Duodenal mucosa (tissue), 2 donors: ENCODE results near the gene PPP3CA.
"Not testable (repeated sequence)": the region's sequence is repeated elsewhere in the genome, so short reads cannot be mapped to it uniquely, and the experiment has no call there.

Experiments
- H3K27ac ChIP-seq: one replicate; pipeline ENCODE4 v1.7.0; 2013; ENCODE audit warnings: low read depth, low read length
- H3K27me3 ChIP-seq, 2 donors: one replicate each; pipeline ENCODE4 v1.7.0; 2013; ENCODE audit warnings: low read length in 2 of 2, control low read depth in 1 of 2; ENCODE audit not compliant: insufficient read depth in 2 of 2, control insufficient read depth in 1 of 2
- H3K36me3 ChIP-seq, 2 donors: one replicate each; pipeline ENCODE4 v1.7.0; 2013; ENCODE audit warnings: low read length in 2 of 2, control low read depth in 1 of 2; ENCODE audit not compliant: insufficient read depth in 2 of 2, control insufficient read depth in 1 of 2
- H3K4me1 ChIP-seq, 2 donors: one replicate each; pipeline ENCODE4 v1.7.0; 2013; ENCODE audit warnings: low read length in 2 of 2, control low read depth in 1 of 2; ENCODE audit not compliant: insufficient read depth in 2 of 2, control insufficient read depth in 1 of 2
- H3K4me3 ChIP-seq, 2 donors: one replicate each; pipeline ENCODE4 v1.7.0; 2013; ENCODE audit warnings: low read length in 2 of 2, low read depth in 1 of 2
- H3K9ac ChIP-seq, 2 donors: one replicate each; pipeline ENCODE4 v1.7.0; 2013; ENCODE audit warnings: low read length in 2 of 2, low read depth in 1 of 2
- H3K9me3 ChIP-seq, 2 donors: one replicate each; pipeline ENCODE4 v1.7.0; 2013; ENCODE audit warnings: low read length in 2 of 2, control low read depth in 1 of 2; ENCODE audit not compliant: control insufficient read depth in 1 of 2

Gene PPP3CA

GRCh38 chr4:101186567-101187184, 160.7 kb downstream of the PPP3CA start:
- Histone ChIP-seq H3K9me3 (no peaks in the 10 kb centered on the region), H3K9ac (no peak overlapping the region), H3K4me1 (peaks cover 7 to 16% of the 10 kb centered on the region in 2 donors), H3K36me3 (no peaks in the 10 kb centered on the region), H3K27me3 (no peaks in the 10 kb centered on the region), H3K27ac (no peak overlapping the region), H3K4me3 (no peak overlapping the region)

DNA sequence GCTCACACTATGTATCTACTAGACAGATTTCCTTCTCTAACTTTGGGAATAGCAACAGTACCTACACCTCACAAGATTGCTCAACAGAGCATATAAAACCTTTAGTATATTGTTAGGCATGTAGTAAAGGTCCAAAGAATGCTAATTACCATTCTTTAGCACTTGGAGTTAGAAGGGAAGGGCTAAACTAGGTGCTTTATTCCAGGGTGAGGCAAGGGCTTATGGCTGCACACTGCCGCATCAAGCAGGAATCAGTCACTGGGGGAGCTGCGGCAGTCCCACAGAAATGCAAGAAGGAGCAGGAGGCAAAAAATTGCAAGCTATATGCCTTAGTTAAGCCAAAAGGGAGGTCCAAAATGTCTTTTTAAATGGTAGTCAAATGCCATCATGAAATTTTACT, 162.7 kb downstream of the PPP3CA start:
- Histone ChIP-seq H3K9me3 (no peaks in the 10 kb centered on the region), H3K36me3 (no peaks in the 10 kb centered on the region), H3K4me3 (no peak overlapping the region), H3K27ac (no peak overlapping the region), H3K27me3 (no peaks in the 10 kb centered on the region), H3K4me1 (peaks cover 7% of the 10 kb centered on the region in 2 donors), H3K9ac (no peak overlapping the region)

DNA sequence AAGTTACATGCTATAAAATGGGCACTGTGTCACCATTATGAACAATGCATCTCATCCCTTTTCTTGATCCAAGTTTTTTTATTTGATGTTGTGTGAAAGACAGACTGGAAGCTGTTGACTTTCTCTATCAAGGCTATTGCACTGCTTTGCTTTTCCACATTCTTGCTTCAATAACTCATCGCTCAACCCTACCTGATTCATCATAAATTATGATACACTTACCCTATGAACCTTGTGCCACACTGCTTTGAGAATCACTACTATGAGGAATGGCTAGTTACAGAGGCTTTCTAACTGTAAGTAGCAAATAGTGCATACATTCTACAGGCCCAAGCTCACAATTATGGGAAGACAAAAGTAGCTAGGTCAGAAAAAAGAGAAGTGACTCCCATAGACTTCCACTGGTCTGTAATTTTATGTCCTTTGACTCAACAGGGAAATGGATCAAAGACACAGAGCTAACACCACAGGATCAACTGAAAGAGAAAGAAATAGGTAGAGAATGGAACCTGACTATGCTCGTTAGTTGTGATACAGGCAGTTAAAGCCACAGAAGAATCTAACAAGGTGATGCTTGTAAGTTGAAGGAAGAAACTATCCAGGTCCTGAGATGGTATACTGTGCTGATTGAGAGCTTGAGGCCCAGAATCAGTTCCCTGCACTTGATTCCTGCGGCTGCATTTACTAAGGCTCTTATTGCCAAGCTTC, 163.5 kb downstream of the PPP3CA start:
- Histone ChIP-seq H3K4me3 (no peak overlapping the region), H3K27me3 (no peaks in the 10 kb centered on the region), H3K9ac (no peak overlapping the region), H3K27ac (no peak overlapping the region), H3K36me3 (no peaks in the 10 kb centered on the region), H3K4me1 (peaks cover 7% of the 10 kb centered on the region in 2 donors), H3K9me3 (no peaks in the 10 kb centered on the region)

DNA sequence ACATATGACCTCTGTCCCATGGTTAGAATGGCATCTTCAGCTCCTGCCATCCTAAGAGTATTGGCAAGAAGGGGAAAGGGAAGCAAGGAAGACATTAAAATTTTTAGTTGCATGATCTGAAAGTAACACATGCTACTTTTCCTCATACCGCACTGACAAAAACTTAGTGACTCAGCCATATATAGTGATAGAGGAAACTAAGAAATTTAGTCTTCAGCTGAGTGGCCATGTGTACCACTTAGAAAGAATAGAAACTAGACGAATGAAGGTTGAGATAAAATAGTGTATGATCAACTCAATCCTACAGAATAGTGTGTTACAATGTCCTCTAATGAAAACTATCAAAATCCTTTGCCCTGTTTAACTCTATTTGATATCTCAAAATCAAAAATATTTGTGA, 164.1 kb downstream of the PPP3CA start:
- no peak overlapping the region for H3K4me3 ChIP-seq
- H3K9me3 ChIP-seq: no peaks in the 10 kb centered on the region
- H3K27me3 ChIP-seq: no peaks in the 10 kb centered on the region
- peaks cover 7% of the 10 kb centered on the region in 2 donors for H3K4me1 ChIP-seq
- no peaks in the 10 kb centered on the region for H3K36me3 ChIP-seq
- H3K9ac ChIP-seq: no peak overlapping the region
- no peak overlapping the region for H3K27ac ChIP-seq

- H3K9ac ChIP-seq, H3K4me1 ChIP-seq, H3K4me3 ChIP-seq, H3K9me3 ChIP-seq, H3K27ac ChIP-seq, H3K27me3 ChIP-seq, H3K36me3 ChIP-seq: not testable (repeated sequence)
Observed at GRCh38 chr4:101182688-101183087, 164.6 kb downstream of the PPP3CA start.

DNA sequence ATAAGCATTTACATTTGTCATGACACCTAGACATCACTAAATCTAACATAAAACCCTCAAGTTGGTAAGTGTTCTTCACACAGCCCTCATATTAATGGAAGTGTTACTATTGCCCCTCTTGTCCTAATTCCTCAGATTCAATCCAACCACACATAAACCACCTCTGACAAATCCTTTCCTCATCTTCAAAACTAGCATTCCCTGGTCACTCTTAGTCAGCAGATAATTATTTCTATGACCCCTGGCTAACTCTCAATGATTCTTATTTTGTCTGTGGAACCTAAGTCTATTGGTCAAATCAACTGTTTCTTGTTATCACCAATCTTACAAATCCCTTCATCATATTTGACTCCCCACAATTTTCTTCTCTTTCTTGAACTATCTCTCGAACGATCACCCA, 168.6 kb downstream of the PPP3CA start:
- no peaks in the 10 kb centered on the region for H3K9me3 ChIP-seq
- H3K4me3 ChIP-seq: no peak overlapping the region
- H3K9ac ChIP-seq: no peak overlapping the region
- H3K4me1 ChIP-seq: peaks cover 5 to 10% of the 10 kb centered on the region in 2 donors
- no peaks in the 10 kb centered on the region for H3K27me3 ChIP-seq
- no peak overlapping the region for H3K27ac ChIP-seq
- no peaks in the 10 kb centered on the region for H3K36me3 ChIP-seq

DNA sequence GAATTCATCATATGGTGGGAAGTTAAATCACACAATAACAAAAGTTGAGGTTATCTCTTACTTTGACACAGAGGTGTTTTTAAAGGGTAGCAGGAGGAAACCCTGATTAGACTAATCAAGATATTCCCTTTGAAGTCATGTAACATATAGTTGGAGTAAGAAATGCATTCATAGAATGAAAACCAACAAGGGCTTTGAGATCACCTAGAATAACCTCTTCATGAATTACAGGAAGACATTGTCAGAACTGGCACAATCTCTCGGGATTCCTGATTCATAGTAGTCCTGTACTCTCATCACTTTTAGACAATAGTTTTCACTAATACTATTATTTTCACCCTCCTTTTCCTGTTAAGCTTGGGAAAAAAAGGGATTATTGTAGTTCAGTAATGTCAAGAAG, 170.2 kb downstream of the PPP3CA start:
- H3K27ac ChIP-seq: no peak overlapping the region

DNA sequence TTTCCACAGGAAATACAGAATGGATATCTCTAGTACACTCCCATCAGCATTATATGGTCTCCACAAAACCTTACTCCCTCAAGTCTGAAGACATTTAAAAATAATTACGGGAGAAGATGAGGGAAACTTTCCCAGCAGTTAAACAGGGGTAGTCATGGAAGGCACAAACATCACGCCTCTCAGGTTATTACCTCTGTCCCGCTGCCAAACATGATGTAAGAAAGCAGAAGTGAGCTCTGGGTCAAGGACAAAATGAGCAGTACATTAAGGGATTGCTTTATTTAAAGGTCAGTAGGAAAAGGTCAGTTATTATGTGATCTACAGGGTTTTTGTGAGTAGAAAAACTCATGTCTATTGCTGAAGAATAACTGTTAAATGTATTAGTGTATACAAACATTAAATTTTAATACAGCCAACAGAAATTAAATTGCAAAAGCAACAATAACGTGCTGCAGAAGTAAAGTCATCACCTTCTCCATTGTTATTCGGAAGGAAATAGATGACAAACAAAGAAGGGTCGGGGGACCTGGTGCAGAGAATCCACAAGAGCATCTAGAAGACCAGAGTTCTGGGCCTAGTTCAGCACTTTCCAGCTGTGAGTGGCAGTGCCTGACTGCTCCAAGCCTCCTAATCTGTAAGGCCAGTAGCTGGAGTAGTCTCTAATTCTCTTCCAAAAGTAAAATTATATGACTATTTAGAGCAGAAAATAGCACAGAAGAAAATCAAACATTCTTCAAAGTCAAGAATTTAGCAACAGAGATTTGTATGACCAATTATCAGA, 171.2 kb downstream of the PPP3CA start:
- Histone ChIP-seq H3K27me3 (no peaks in the 10 kb centered on the region), H3K36me3 (no peaks in the 10 kb centered on the region), H3K9me3 (no peaks in the 10 kb centered on the region), H3K27ac (no peak overlapping the region), H3K4me3 (no peak overlapping the region), H3K4me1 (peaks cover 5 to 10% of the 10 kb centered on the region in 2 donors), H3K9ac (no peak overlapping the region)

More for the DNA sequence above, 170.2 kb downstream of the PPP3CA start:
- H3K36me3 ChIP-seq: no peaks in the 10 kb centered on the region
- peaks cover 5 to 10% of the 10 kb centered on the region in 2 donors for H3K4me1 ChIP-seq
- H3K9me3 ChIP-seq: no peaks in the 10 kb centered on the region
- H3K27me3 ChIP-seq: no peaks in the 10 kb centered on the region
- no peak overlapping the region for H3K9ac ChIP-seq
- H3K4me3 ChIP-seq: no peak overlapping the region

DNA sequence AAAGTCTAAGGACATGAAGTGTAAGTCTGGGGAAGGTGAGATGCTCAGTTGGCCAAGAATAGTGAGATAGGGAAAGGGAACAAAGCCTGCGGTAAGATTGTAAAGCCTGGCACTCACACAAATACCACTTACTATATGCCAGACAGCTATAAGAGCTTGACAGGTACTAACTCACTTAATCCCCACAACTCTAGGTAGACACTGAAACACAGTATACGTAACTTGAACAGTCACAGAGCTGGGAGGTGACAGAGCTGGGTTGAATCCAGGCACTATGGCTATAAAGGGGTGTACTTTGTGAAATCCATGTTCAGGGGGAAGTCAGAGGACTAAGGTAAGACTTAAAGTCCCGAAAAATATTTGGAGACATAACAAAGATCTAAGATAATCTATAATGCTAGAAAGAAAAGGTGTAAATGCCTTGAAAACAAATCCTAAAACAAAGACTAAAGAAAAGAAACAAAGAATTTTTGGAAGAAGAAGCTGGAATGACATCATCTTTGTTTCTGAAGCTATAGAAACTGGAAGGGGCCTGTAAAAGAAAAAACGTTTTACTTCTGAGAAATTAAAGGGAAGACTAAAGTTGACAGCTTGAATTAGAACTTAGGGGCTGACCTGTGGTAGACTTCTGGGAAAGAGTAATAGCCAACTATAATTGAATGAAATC, 172.5 kb downstream of the PPP3CA start:
- Histone ChIP-seq H3K9ac (no peak overlapping the region), H3K36me3 (no peaks in the 10 kb centered on the region), H3K27ac (no peak overlapping the region), H3K4me1 (peaks cover 5 to 10% of the 10 kb centered on the region in 2 donors), H3K4me3 (no peak overlapping the region), H3K27me3 (no peaks in the 10 kb centered on the region), H3K9me3 (no peaks in the 10 kb centered on the region)

- peaks cover 20 to 28% of the 10 kb centered on the region in 2 donors for H3K4me1 ChIP-seq
- H3K36me3 ChIP-seq: no peaks in the 10 kb centered on the region
- no peak overlapping the region for H3K4me3 ChIP-seq
- no peaks in the 10 kb centered on the region for H3K27me3 ChIP-seq
- no peak overlapping the region for H3K9ac ChIP-seq
- no peaks in the 10 kb centered on the region for H3K9me3 ChIP-seq
- H3K27ac ChIP-seq: no peak overlapping the region
Observed at GRCh38 chr4:101172369-101172768, 175.0 kb downstream of the PPP3CA start.
